OCI-LY7 (cell line): ENCODE results near the gene AOAH.

ENCODE experiments used
- CTCF ChIP-seq: fragments of 200-600 bp; sonication (generic); conservative IDR thresholded peaks from 2 replicates; pipeline ENCODE4 v1.5.1; 2014; ENCODE audit warnings: mild to moderate bottlenecking, antibody characterized with exemption, low read length, moderate library complexity, mixed read lengths
- EZH2phosphoT487 ChIP-seq: fragments of 200-600 bp; sonication (generic); IDR thresholded peaks from 2 replicates; pipeline ENCODE4 v1.6.1; 2018; ENCODE audit warnings: low read depth, borderline replicate concordance, mild to moderate bottlenecking, mixed run types, antibody characterized with exemption, low read length, moderate library complexity, mixed read lengths

- TF ChIP-seq CTCF = no peak
- TF ChIP-seq EZH2phosphoT487 = no peak
These were observed 191.3 kb downstream of the AOAH start for GRCh38 chr7:36532981-36533499.
